ENCODE measurements around the gene MAP6.

MAP6 gene

DNA sequence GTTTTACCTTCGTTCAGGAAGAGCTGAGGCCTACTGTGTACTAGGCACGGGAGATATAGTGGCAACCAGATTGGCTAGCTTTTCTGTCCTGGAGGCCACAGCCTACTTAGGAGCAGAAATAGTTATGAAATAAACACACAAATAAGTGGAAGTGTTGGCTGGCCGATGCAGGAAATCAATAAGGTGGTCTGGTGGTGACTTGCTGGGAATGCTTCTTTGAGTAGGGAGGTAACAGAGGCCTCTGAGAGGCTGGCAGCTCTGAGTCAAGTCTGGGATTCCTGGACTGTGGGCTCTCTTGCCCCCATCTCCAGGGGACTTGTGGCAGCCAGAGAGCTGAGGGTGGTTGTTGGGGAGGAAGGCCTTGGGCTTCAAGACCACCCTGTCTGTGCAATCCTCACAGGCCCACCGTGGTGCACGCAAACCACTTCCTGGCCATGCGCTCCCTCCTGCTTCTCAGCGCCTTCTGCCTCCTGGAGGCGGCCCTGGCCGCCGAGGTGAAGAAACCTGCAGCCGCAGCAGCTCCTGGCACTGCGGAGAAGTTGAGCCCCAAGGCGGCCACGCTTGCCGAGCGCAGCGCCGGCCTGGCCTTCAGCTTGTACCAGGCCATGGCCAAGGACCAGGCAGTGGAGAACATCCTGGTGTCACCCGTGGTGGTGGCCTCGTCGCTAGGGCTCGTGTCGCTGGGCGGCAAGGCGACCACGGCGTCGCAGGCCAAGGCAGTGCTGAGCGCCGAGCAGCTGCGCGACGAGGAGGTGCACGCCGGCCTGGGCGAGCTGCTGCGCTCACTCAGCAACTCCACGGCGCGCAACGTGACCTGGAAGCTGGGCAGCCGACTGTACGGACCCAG, 102.7 kb downstream of the MAP6 start:
- no peak for DNase-seq

- DNase-seq: no peak
Measured at GRCh38 chr11:75565221-75565814, 103.5 kb downstream of the MAP6 start.

GRCh38 chr11:75563978-75564552, 104.8 kb downstream of the MAP6 start:
- no peak for DNase-seq

DNA sequence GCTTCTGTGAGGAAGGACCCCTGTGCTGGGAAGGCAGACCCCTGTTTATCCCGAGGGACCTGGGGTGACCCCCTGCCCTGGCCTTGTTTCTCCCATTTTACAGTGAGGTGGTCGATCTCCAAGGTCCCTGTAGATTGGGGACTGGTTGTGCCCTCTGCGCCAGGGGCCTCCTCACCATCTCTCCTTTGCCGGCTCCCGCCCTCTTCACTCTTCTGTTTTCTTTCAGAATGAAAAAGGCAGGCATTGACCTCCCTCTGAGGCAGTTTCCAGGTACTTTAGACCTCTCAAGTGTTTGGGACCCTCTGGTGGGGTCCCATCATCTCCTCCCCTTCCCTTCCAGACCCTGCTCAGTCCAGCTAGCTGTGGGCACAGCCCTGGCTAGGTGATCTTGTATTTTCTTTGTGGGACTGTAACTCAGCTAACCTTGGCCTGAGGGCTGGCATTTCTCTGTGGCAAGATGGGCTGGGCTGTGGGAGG, 105.3 kb downstream of the MAP6 start:
- DNase-seq: no peak

DNA sequence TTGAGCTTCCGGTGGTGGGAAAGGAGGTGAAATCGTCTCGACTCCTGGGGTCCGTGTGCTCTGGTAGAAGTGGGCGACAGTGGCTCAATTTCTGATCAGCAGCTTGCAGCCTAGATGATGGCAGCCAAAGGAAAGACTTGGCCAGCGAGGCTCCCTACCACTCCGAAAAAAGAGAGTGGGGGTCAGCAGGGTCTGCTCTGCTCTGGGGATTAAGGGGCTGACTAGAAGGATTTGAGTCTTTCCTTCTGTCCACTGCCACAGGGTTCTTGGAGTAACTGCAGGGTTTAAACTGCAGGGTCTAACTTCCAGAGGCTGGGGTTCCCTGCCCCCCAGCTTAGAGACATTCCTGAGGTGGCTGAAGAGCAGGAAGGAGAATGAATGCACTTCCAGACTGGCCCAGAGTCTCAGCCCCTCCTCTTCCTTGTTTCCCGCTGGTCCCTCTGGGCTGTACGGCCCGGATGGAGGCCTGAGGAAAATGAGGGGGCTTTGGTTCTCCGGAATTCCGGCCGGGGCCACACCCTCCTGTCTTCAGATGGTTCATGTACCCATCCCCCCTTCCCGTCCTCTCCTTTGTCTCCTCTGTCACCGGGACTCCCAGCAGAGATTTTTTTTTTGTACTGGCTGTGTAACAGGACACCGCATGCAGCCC, 105.9 kb downstream of the MAP6 start:
- DNase-seq: no peak

GRCh38 chr11:75562048-75562835, 106.6 kb downstream of the MAP6 start, which contains the start of gene SERPINH1:
Gene SERPINH1 (plus strand): TSS chr11:75562253. CDS start chr11:75566350, 4,097 bp downstream.
- peak in 2 of 4 experiments; percentile 31 to 46 for DNase-seq

GRCh38 chr11:75561426-75562047, 107.3 kb downstream of the MAP6 start:
- DNase-seq: no peak

DNA sequence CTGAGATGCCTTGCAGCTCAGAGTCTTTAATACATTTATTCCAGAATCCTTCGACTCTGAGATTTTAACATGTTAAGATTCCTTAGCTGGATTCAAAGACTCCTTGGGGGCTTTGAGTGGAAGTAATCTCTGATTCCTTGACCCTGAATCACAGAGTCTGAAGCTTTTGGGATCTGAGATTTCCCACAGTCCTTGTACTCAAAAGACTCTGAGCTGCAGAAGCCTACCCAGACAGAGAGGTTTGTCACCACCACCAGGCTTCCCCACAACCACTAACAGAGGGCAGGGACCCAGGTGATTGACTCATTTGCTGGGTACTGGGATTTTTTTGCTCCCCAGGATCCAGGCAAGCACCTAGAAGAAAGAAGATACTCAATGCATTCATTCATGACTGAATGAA, 108.2 kb downstream of the MAP6 start:
- no peak for DNase-seq

GRCh38 chr11:75558939-75559843, 109.6 kb downstream of the MAP6 start:
- no peak for DNase-seq

- DNase-seq: no peak
Measured at GRCh38 chr11:75557666-75558494, 111.0 kb downstream of the MAP6 start.

GRCh38 chr11:75556275-75556674, 112.6 kb downstream of the MAP6 start:
- DNase-seq: no peak

DNA sequence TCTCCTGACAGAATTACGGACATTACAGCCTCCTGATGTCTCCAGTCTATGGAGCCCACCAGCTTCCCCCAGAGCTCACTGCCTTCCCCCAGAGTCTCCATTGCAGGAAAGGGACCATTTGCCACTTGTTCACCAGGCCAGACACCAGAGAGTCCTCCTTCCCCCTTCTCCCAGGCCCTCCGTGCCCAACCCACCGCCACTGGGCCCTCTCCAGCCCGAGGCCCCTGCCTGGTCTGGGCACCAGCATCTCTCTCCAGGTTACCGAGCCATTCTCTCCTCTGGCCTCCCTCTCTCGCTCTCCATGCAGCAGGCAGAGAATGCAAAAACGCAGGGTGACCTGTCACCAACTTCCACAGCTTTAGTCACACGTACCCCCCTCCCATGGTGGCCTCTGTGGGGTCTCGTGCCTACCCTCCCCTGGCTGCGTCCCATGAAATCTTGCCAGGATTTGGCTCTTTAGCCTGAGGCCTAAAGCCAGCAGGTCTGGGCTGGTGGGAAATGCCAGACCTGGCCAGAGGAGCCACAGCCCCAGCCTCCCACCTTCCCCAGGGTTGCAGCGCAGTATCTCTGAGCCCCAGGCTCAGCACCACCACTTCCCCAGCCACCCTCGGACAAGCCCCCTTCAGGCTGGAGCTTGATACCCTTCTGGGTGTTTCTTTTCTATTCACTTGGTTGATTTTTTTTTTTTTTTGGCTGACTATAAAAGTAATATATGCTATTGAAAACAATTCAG, 113.6 kb downstream of the MAP6 start:
- DNase-seq: no peak

- no peak for DNase-seq
Measured at GRCh38 chr11:75554258-75555022, 114.4 kb downstream of the MAP6 start.

DNA sequence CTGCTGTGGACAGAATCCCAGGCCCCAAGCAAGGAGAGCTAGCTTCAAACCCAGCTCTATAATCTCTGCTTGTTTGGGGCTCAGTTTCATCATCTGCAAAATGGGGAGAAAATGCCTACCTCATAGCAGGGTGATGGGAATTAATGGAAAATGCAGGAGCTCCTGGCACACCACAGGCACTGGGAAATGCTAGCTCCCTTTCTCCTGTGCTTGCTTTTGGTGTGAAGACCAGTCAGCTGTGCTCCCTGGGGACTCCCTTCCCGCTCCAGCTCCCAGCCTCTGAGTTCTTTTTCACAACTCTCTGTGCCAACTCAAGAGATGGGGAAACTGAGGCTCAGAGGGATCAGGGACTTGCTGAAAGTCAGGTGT, 115.0 kb downstream of the MAP6 start:
- DNase-seq: no peak

GRCh38 chr11:75553182-75553581, 115.7 kb downstream of the MAP6 start:
- no peak for DNase-seq

DNA sequence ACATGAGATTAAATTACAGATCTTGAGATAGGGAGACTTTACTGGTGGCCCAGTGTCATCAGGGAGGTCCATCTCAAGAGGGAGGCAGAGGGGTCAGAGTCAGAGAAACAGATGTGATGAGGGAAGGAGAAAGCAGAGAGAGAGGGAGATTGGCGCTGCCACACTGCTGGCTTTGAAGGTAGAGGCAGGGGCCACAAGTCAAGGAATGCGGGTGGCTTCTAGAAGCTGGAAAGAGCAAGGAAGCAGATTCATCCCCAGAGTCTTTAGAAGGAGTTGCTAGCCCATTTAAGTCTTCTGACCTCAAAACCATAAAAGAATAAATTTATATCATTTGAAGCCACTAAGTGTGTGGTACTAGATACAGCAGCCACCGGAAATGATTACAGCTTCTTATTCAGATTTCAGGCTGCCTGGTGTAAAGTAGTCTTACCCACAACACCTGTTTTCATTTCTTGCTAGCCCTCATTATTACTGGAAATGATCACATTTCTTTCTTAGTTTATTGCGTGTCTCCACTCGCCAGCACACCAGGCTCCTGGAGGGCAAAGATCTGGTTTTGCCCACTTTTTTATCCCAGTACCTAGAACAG, 119.4 kb downstream of the MAP6 start:
- no peak for DNase-seq

DNA sequence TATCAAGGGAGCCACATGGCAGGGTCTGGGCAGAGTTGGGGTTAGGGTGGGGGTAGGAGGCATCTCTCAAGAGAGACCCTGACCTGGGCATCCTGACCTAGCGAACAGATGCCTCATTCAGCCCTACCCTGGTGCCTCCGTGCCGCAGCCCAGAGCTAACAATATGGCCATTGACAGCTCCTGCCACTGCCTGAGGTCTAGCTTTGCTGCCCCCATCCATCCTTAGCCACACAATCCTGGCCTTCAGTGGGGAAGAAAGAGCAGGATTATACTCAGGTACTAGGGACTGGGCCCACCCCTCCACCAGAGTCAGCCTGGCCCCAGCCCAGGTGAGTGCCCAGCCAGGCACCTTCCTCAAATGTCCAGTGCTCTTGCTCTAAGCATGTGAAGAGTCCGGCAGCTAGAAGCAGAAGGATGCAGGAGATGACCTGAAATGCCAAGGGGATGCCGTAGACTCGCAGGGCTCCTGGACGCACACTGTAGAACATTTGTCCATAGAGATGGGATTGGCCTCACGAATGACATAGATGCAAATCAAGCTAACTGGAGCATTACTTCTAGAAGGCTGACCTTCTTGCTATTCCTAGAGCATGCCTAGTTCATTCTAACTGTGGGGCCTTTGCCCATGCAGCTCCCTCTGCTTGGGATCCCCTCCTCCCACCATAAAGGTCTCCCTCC, 120.1 kb downstream of the MAP6 start:
- DNase-seq: no peak
